CD4-positive, alpha-beta memory T cell (primary cell): ENCODE measurements around the gene BCCIP. TPM values are rescaled to one million over a fixed set of nuclear protein-coding genes. Genes with fewer than 3 reads are reported as not detected.

ENCODE experiments used
- CTCF ChIA-PET: fragments of 350-600 bp; sonication (Branson Sonifier 250); formaldehyde crosslinking; loops from one replicate; lab custom pipeline; 2021; ENCODE audit warnings: inconsistent platforms; ENCODE audit not compliant: partially characterized antibody; lab: Charles Lee
- POLR2A ChIA-PET: fragments of 350-600 bp; sonication (Branson Sonifier 250); formaldehyde crosslinking; loops from one replicate; lab custom pipeline; 2021; ENCODE audit not compliant: partially characterized antibody; lab: Charles Lee
- DNase-seq, 5 donors: peaks; one replicate each; pipeline versions ENCODE4 v3.0.0 to v3.0.0-alpha.2; 2020 to 2022; ENCODE audit warnings: mixed read lengths in 1 of 5
- H3K27ac ChIP-seq: one replicate; pipeline ENCODE4 v1.7.0; 2013; ENCODE audit warnings: low read depth, low read length
- H3K27me3 ChIP-seq: 2 replicates; pipeline ENCODE4 v1.7.0; 2013; ENCODE audit warnings: mild to moderate bottlenecking, low read length, moderate library complexity; ENCODE audit not compliant: insufficient read depth
- H3K36me3 ChIP-seq: 2 replicates; pipeline ENCODE4 v1.7.0; 2013; ENCODE audit warnings: mild to moderate bottlenecking, low read length, moderate library complexity; ENCODE audit not compliant: insufficient read depth
- H3K4me1 ChIP-seq: 2 replicates; pipeline ENCODE4 v1.7.0; 2013; ENCODE audit warnings: mild to moderate bottlenecking, low read length, moderate library complexity; ENCODE audit not compliant: insufficient read depth
- H3K4me3 ChIP-seq, 2 donors: one replicate each; pipeline ENCODE4 v1.7.0; 2013; ENCODE audit warnings: low read length in 2 of 2, mild to moderate bottlenecking in 1 of 2
- H3K9me3 ChIP-seq, 2 donors: one replicate each; pipeline ENCODE4 v1.7.0; 2013; ENCODE audit warnings: low read length in 2 of 2, control low read depth in 1 of 2; ENCODE audit not compliant: control insufficient read depth in 1 of 2
- H3K27ac Mint-ChIP-seq, 7 donors: one replicate each; pipeline ENCODE4 v1.8.0; 2020 to 2021; ENCODE audit warnings: mixed read lengths in 7 of 7, mild to moderate bottlenecking in 6 of 7, inconsistent platforms in 3 of 7, moderate library complexity in 3 of 7
- H3K27me3 Mint-ChIP-seq, 2 donors: one replicate each; pipeline ENCODE4 v1.8.0; 2020 to 2021; ENCODE audit warnings: mixed read lengths in 2 of 2
- H3K36me3 Mint-ChIP-seq, 2 donors: one replicate each; pipeline ENCODE4 v1.8.0; 2020 to 2021; ENCODE audit warnings: mixed read lengths in 2 of 2, inconsistent platforms in 1 of 2, mild to moderate bottlenecking in 1 of 2
- H3K4me1 Mint-ChIP-seq, 4 donors: one replicate each; pipeline ENCODE4 v1.8.0; 2020 to 2021; ENCODE audit warnings: mixed read lengths in 4 of 4, mild to moderate bottlenecking in 1 of 4
- H3K4me3 Mint-ChIP-seq, 8 donors: one replicate each; pipeline ENCODE4 v1.8.0; 2020 to 2021; ENCODE audit warnings: mixed read lengths in 8 of 8, mild to moderate bottlenecking in 7 of 8, moderate library complexity in 6 of 8, inconsistent platforms in 3 of 8
- H3K9me3 Mint-ChIP-seq, 8 donors: one replicate each; pipeline ENCODE4 v1.8.0; 2020 to 2021; ENCODE audit warnings: mixed read lengths in 8 of 8, mild to moderate bottlenecking in 5 of 8, inconsistent platforms in 3 of 8, moderate library complexity in 1 of 8
- intact Hi-C: fragments of 100-400 bp; cut with micrococcal nuclease; formaldehyde crosslinking; loops from one replicate; pipeline ENCODE4 v1.15.1; 2023
- polyA plus RNA-seq, 2 donors: library from polyadenylated mRNA; unstranded; fragments of 300-500 nt; fragmentation: Illumina TruSeq; gene quantifications; one replicate each; pipeline ENCODE4 v1.2.3, GENCODE V29; 2021
- total RNA-seq, 2 experiments: library from RNA; stranded (reverse); gene quantifications; one replicate each; pipeline ENCODE4 v1.2.3, GENCODE V29; 2021

BCCIP gene
- total and polyA plus RNA-seq, 4 experiments from 2014 or later = 35.4 to 108 (median 60.6) TPM

DNA sequence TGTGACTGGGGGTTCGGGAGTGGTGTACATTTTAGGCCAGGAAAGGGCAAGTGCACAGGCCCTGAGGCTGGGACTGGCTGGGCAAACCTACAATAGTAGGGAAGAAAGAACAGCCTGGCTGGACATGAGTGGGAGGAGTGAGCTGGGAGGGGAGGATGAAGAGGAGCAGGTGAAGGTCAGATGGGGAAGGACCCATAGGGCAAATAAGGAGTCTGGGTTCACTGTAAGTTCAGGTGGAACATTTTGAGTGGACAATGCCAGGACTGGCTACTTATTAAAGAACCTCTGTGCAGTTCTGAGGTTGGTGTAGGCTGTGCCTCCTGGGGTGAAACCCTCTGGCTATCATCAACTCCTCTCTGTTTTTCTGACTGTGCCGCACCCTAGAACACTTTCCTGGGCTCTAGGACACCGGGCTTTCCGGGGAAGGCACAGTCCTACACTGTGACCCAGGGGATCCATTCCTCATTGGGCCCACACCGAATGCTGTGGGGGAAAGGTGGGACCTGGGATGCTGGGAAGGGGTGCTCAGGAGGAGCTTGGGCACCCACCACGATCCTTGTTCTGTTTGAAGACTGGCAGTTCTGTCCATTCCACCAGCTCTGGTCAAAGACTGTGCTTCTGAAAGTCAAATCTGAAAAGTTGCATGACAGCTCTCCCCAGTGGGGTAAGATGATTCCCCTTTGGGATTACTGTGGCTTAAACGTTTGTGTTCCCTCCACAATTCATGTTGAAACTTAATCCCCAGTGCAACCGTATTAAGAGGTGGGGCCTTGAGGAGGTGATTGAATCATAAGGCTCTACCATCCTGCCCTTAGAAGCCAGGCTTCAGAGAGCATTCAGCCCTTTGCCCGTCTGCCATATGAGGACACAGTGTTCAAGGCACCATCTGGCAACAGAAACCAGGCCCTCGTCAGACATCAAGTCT, 43.7 kb upstream of the BCCIP start:
- no peaks in the 10 kb centered on the region for H3K36me3 ChIP-seq
- H3K9me3 Mint-ChIP-seq = no peaks in the 10 kb centered on the region
- H3K4me1 Mint-ChIP-seq = no peaks in the 10 kb centered on the region
- H3K4me3 ChIP-seq = no peak overlapping the region
- H3K36me3 Mint-ChIP-seq = peaks cover 0 to 3% of the 10 kb centered on the region in 2 donors
- H3K4me1 ChIP-seq = no peaks in the 10 kb centered on the region
- H3K27ac Mint-ChIP-seq = no peak overlapping the region
- POLR2A ChIA-PET = no interaction called here
- H3K27me3 ChIP-seq = no peaks in the 10 kb centered on the region
- peaks cover 0 to 2% of the 10 kb centered on the region in 2 donors for H3K27me3 Mint-ChIP-seq
- intact Hi-C loops = no loop called here
- no peak overlapping the region for H3K27ac ChIP-seq
- no peaks in the 10 kb centered on the region for H3K9me3 ChIP-seq
- DNase-seq = no peak
- CTCF ChIA-PET = no interaction called here
- no peak overlapping the region for H3K4me3 Mint-ChIP-seq

DNA sequence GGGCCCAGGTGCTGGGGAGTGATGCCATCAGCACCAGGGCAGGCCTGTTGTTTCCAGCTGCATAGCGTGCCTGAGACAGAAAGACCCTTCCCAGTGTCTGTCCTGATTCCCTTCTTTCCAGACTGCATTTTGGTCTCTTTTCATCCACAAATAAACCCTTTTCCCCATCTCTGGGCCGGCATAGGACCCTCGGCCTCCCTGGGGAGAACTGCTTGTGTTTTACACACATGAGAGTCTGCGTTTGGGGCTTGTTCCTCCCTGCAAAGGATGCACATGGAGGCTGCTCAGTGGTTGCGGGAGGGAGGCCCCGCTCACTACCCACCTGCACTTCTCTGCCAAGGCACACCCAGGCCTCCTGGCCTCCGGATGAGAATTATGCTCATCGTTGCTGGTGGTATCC, 42.0 kb upstream of the BCCIP start:
- CTCF ChIA-PET = no interaction called here
- POLR2A ChIA-PET = no interaction called here
- Histone ChIP-seq H3K36me3 (no peaks in the 10 kb centered on the region), H3K4me1 (no peaks in the 10 kb centered on the region), H3K27me3 (no peaks in the 10 kb centered on the region), H3K9me3 (no peaks in the 10 kb centered on the region), H3K4me3 (no peak overlapping the region), H3K27ac (no peak overlapping the region)
- Mint-ChIP-seq H3K9me3 (no peaks in the 10 kb centered on the region), H3K4me3 (no peak overlapping the region), H3K27ac (no peak overlapping the region), H3K4me1 (peaks cover 0 to under 1% (median 0%) of the 10 kb centered on the region in 4 donors), H3K36me3 (peaks cover 0 to 7% of the 10 kb centered on the region in 2 donors), H3K27me3 (peaks cover 0 to 2% of the 10 kb centered on the region in 2 donors)
- intact Hi-C loops = no loop called here
- DNase-seq = no peak

DNA sequence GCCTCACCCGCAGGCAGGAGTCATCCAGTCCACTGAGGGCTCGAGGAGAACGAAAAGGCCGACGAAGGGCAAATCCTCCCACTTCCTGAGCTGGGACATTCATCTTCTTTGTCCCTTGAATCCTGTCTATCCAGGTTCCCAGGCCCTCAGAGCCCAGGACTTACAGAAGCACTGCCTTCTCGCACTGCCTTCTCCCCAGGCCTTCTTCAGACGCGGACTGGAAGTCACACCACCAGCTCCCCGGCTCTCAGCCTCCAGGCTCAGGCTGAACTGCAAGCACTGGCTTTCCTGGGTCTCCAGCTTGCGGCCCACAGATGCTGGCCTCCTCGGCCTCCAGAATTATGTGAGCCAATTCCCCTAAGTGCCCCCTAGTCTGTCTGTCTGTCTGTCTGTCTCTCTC, 41.3 kb upstream of the BCCIP start:
- H3K4me3 Mint-ChIP-seq = no peak overlapping the region
- Histone ChIP-seq H3K4me3 (no peak overlapping the region), H3K9me3 (no peaks in the 10 kb centered on the region), H3K36me3 (peaks cover 2% of the 10 kb centered on the region), H3K27me3 (no peaks in the 10 kb centered on the region), H3K4me1 (no peaks in the 10 kb centered on the region), H3K27ac (no peak overlapping the region)
- no peak for DNase-seq
- intact Hi-C loops = no loop called here
- peaks cover 0 to 2% of the 10 kb centered on the region in 2 donors for H3K27me3 Mint-ChIP-seq
- ChIA-PET CTCF (no interaction called here), POLR2A (no interaction called here)
- H3K27ac Mint-ChIP-seq = no peak overlapping the region
- peaks cover 0 to 8% of the 10 kb centered on the region in 2 donors for H3K36me3 Mint-ChIP-seq
- no peaks in the 10 kb centered on the region for H3K9me3 Mint-ChIP-seq
- peaks cover 0 to 7% (median under 1%) of the 10 kb centered on the region in 4 donors for H3K4me1 Mint-ChIP-seq

DNA sequence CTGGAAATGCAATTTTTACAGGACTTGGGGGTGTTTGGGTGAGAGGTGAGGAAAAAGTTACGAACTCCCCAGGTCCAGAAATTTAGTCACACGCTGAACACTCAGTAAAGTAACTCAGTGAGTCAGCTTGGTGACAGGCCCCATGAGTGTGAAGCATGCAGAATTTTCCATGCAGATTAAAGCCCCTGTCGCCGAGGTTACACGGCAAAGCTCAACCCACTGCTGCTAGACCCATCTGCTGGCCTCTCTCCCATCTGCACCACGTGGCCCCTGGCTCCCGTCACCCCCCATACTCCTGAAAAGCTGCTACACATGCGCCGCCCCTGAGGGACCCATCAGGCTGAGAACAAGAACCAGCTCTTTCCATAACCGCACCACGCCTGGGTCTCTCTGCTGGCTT, 40.7 kb upstream of the BCCIP start:
- H3K4me1 ChIP-seq = peaks cover 1% of the 10 kb centered on the region
- peaks cover 0 to 11% of the 10 kb centered on the region in 2 donors for H3K36me3 Mint-ChIP-seq
- no peaks in the 10 kb centered on the region for H3K9me3 Mint-ChIP-seq
- H3K27me3 ChIP-seq = no peaks in the 10 kb centered on the region
- no peak overlapping the region for H3K4me3 Mint-ChIP-seq
- no peak overlapping the region for H3K27ac Mint-ChIP-seq
- POLR2A ChIA-PET = no interaction called here
- peaks cover 4% of the 10 kb centered on the region for H3K36me3 ChIP-seq
- CTCF ChIA-PET = no interaction called here
- H3K4me3 ChIP-seq = no peak overlapping the region
- H3K9me3 ChIP-seq = no peaks in the 10 kb centered on the region
- H3K4me1 Mint-ChIP-seq = peaks cover 3 to 12% (median 5%) of the 10 kb centered on the region in 4 donors
- intact Hi-C loops = no loop called here
- H3K27me3 Mint-ChIP-seq = peaks cover 0 to 2% of the 10 kb centered on the region in 2 donors
- no peak overlapping the region for H3K27ac ChIP-seq
- DNase-seq = no peak

DNA sequence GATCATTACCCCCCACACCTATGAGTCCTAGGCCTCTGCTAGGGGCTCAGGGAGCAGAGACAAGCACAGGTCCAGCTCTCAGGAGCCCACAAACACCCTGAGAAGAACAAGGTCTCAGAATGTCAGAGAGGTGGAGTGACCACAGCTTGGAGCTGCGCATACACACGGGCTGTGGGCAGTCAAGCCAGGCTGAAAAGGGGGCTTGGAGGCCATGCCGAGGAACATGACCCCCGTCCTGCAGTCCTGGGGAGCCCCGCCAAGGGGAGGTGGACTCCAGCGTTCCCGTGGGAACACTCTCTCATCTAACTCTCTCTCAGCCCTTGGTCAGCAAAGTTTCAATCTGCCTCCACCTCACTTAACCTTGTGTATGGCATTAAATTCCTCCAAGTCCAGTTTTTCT, 39.9 kb upstream of the BCCIP start:
- Mint-ChIP-seq H3K27me3 (peaks cover 0 to 2% of the 10 kb centered on the region in 2 donors), H3K4me1 (peaks cover 11 to 20% (median 12%) of the 10 kb centered on the region in 4 donors), H3K27ac (no peak overlapping the region), H3K4me3 (no peak overlapping the region), H3K36me3 (peaks cover 5 to 11% of the 10 kb centered on the region in 2 donors), H3K9me3 (no peaks in the 10 kb centered on the region)
- POLR2A ChIA-PET = no interaction called here
- Histone ChIP-seq H3K4me3 (no peak overlapping the region), H3K36me3 (peaks cover 4% of the 10 kb centered on the region), H3K4me1 (peaks cover 9% of the 10 kb centered on the region), H3K9me3 (no peaks in the 10 kb centered on the region), H3K27me3 (no peaks in the 10 kb centered on the region), H3K27ac (no peak overlapping the region)
- intact Hi-C loops = no loop called here
- CTCF ChIA-PET = no interaction called here
- DNase-seq = no peak

DNA sequence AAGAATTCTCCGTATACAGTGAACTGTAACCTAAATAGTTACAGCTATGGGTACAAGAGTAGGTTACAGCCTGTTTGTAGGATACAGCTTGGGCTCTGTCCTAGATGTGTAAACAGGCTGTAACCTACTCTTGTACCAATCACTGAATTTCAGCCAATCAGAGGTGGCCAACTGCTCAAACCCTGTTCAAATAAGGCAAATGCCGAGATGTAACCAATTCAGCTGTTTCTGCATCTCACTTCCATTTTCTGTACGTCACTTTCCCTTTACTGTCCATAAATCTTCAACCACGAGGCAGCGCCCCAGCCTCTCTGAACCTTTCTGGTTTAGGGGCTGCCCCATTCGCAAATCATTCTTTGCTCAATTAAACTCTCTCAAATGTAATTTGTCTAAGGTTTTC, 39.4 kb upstream of the BCCIP start:
- Histone ChIP-seq H3K9me3 (no peaks in the 10 kb centered on the region), H3K36me3 (peaks cover 4% of the 10 kb centered on the region), H3K27me3 (no peaks in the 10 kb centered on the region), H3K27ac (no peak overlapping the region), H3K4me1 (peaks cover 15% of the 10 kb centered on the region), H3K4me3 (no peak overlapping the region)
- POLR2A ChIA-PET = no interaction called here
- intact Hi-C loops = no loop called here
- DNase-seq = no peak
- H3K4me3 Mint-ChIP-seq = no peak overlapping the region
- peaks cover 0 to 2% of the 10 kb centered on the region in 2 donors for H3K27me3 Mint-ChIP-seq
- peaks cover 7 to 11% of the 10 kb centered on the region in 2 donors for H3K36me3 Mint-ChIP-seq
- H3K9me3 Mint-ChIP-seq = no peaks in the 10 kb centered on the region
- peak overlapping the region in 1 of 7 donors; percentile 13 for H3K27ac Mint-ChIP-seq
- CTCF ChIA-PET = no interaction called here
- H3K4me1 Mint-ChIP-seq = peaks cover 12 to 26% (median 17%) of the 10 kb centered on the region in 4 donors

DNA sequence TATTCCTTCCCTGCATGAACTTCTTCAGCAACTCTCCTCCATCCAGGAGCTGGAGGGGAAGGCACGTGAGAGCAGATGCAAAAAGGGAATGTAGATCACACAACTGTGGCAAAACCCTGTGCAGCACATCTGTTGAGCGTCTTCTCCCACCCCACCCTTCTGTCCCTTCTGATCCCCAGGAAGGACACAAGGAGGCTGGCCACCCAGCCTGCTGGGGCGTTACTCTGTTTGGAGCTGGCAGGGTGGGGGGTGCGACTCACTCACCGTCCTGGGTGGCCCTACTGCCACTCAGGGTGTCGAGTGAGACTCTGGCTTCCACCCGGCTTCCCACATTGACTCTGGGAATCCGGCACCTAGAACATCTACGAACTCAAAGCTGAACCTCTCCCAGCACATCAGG, 37.6 kb upstream of the BCCIP start:
- no peak for DNase-seq
- H3K36me3 Mint-ChIP-seq = peaks cover 11 to 15% of the 10 kb centered on the region in 2 donors
- no peak overlapping the region for H3K27ac Mint-ChIP-seq
- H3K27me3 Mint-ChIP-seq = no peaks in the 10 kb centered on the region
- intact Hi-C loops = no loop called here
- CTCF ChIA-PET = no interaction called here
- Histone ChIP-seq H3K27me3 (no peaks in the 10 kb centered on the region), H3K9me3 (no peaks in the 10 kb centered on the region), H3K4me1 (peaks cover 17% of the 10 kb centered on the region), H3K4me3 (no peak overlapping the region), H3K27ac (no peak overlapping the region), H3K36me3 (peaks cover 4% of the 10 kb centered on the region)
- peaks cover 14 to 36% (median 24%) of the 10 kb centered on the region in 4 donors for H3K4me1 Mint-ChIP-seq
- H3K9me3 Mint-ChIP-seq = no peaks in the 10 kb centered on the region
- POLR2A ChIA-PET = no interaction called here
- no peak overlapping the region for H3K4me3 Mint-ChIP-seq
